Fibroblast of gingiva (primary cell): ENCODE measurements around the gene RPA3.

Source experiments
- DNase-seq: peaks from one replicate; pipeline ENCODE4 v3.0.0-alpha.2; 2011; ENCODE audit warnings: low read depth

Gene RPA3

DNA sequence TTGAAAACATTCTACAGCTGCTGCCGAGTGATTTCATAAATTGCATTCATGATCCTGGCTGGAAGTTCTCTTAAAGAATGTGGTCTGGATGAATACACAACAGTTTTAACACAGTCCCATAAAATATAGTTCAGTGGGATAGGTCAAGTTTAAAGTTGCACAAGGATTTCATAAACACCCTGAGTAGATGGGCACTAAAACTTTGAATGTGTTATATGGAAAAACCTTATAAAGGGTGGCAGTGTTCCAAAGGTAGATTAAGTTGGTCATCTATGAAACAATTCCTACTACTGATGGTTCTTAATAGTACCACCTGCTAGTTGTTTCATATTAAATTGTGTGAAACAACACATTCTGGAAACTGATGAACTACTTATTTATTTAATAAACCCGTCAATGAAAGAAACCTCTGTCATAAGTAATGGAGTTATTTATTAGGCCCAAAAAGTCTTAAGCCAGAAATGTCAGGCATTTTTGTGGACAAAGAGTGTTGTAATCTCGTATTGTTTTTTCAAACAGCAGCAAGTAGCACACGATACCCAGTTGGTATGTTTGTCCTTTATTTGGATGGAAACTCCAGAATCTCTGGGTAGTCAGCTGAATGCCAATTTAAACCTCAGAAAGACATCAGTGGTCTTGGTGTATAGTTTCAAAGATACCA, 14.3 kb upstream of the RPA3 start:
- DNase-seq = peak; percentile 85

DNA sequence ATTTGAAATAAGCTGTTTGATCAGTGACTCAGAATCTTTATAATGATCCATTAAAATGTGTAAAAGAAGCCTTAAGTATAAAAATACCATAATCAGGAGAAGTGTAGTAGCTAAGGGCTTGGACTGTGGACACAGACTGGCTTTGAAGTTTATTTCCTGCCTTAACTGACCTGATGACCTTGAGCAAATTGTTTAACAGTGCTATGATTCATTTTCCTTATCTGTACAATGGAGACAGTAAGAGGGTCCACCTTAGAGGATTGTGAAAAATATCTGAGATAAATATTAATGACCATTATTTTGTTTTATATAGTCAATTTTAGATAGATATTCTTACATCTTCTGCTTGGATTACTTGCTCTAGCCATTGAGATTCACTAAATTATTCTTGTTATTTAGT, 13.3 kb upstream of the RPA3 start:
- no peak for DNase-seq

DNA sequence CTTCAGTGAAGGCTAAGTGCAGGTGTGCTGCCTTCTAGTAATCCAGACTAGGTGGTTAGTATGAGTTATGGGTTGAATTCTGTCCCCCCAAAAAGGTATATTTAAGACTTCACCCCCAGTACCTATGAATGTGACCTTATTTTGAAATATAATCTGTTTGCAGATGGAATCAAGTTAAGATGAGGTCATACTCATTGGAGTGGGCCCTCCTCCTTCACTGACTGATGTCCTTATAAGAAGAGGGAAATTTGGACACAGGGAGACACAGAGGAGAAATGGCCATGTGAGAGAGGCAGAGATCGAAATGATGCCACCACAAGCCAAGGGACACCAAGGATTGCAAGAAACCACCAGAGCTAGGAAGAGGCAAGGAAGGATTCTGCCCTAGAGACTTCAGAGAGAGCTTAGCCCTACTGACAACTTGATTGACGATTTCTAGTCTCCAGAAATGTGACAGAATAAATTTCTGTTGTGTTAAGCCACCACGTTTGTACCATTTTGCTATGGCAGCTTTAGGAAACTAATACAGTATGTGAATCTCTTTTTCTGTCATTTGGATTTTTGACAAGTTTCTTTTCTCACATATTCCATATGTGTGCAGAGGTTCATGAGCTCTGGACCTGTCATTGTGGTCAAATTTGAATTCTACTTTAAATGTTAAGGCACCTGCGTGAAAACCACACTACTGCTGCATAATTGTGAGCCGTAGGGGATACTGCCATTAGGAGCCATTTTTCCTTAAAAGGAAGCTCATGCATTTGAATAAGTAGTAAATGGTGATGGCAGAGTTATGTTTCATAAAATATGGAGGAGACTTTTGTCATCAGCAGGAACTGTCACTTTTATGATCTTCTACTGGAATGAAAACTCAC, 2.6 kb upstream of the RPA3 start:
- no peak for DNase-seq

DNA sequence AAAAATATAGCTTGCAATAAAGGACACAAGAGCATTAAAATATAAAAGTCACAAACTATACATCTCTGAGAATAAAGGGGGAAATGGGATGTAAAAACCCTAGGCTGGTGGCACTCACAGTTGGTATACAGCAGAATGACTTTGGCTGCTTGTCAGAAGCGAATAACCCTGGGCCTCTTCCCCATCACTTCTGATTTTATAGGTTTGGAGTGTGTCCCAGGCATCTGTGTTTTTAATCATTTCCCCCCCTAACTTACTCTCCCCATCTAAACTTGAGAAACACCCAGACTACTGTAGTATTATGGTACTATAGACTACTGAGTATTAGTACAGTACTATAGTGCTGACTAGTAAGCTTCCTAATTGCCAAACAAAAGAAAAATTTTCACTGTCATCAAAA, 1.8 kb upstream of the RPA3 start:
- no peak for DNase-seq

DNA sequence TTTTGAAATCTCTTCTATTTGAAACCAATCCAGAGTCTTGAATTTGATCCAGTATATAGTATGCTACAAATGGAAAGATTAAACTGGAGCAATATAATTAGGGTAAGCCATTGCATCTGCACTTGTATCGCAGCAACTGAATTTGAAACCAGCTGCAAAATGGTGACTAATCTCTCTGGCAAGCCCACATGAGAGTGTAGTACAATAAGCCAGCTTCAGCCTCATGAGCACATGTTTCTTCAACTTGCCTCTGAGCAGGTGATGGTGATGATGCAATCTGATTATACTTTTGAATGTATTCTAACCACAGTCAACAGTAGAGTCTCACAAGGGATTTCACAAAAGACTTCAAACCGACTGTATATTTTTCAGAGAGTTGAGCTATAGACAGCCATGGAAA, 829 bp upstream of the RPA3 start:
- peak; percentile 96 for DNase-seq

DNA sequence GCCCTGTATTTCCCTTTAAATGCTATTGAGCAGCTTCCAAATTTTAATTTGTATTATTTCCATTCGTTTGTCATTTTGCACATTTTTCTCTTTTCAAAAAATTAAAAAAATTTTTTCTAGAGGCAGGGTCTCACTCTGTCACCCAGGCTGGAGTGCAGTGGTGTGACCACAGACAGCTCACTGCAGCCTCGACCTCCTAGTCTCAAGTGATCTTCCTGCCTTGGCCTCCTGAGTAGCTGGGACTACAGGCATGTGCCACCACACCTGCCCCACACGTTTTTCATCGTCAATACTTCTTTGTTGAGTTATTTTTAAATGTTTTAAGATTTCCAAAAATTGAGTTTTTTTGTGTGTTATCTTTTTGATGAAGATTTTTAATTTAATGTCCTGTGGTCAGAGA, 4.7 kb downstream of the RPA3 start:
- DNase-seq = no peak

DNA sequence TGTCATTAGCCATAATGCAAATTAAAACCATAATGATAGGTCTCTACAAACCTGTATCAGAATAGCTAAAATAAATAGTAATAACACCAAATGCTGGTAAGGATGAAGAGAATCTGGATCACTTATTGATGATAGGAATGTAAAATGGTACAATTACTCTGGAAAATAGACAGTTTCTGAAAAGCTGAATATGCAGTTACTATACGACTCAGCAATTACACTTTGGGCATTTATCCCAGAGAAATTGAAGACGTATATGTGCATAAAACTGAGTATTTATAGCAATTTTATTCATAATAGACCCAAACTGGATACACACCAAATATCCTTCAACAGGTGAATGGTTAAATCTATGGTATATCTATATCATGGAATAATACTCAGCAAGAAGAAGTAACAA, 7.9 kb downstream of the RPA3 start:
- DNase-seq = no peak

DNA sequence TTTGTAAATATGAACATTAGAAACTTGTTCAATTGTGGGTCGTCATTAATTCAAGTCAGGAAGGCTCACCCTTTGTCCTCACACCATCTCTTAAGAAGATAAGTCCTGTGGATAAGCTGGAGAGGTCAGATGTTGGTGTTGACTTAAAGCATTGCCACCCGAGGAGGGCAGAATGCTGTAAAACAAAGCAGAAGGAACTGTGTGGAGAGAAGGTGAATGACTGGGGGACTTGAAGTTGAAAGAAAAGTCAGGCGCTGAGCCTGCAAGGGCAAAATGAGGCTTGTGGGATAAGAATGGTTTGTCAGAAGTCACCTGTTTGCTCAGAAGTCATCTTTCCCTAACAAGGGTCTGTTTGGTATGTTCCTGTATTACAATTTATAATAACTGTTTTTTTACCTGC, 9.1 kb downstream of the RPA3 start:
- no peak for DNase-seq

DNA sequence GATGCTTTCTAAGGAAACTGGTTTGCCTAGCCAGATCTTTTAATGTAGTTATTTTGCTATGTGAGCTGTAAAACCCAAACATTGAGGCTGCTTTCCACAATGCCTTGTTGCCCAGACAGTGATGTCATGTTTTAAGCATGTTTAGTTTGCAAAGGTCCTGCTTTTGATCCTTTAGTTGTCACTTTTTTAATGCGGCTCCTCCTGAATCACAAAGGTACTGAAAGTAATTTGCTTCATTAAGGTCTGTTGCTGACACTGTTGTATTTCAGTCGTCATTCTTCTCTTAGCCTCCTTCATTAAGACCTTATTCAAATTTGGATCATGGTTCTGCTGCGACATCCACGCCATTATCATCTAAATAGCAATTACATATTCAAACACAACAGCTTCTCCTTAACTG, 10.6 kb downstream of the RPA3 start:
- no peak for DNase-seq

DNA sequence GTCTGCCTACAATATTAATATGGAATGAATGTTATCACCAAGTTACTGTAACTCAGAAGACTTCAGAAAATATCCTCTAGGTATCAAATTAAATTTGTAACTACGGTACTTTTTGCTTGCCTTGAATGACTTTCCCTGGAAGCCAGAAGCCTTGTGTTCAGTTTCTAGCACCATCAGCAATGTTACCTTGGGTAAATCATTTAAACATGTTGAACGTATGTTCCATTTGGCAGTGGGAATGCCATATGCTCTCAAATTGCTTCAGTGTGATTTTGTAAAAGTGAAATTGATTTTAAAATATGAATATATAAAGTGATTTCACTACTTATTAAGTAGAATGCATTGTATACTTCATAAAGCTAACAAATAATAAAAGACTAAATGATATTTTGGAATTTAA, 11.2 kb downstream of the RPA3 start:
- no peak for DNase-seq

DNA sequence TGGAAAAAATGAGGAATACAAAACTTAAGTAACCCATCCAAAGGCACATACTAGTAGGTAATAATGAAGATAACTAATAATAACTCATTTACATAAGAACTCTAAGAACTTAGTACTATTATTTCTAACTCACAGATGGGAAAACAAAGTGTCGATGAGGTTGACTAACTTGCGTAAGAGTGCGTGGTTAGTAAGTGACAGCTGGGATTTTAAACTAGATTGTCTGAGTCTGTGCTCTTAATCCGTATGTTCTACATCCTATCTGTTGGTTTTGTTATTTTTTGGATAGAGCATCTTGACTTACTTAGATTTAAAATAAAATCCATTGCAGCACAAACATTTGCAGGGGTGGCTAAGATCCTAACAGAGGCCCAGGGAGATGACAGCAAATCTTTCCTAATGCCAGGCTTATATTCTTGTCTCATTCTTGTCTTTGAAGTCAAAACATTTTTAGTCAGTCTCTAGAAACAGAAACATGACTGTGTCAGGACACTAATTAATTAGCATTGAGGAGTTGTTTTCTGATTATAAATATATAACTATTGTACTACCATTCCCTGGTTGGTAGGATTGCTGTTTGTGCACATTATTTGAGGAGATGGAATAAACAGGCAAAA, 11.7 kb downstream of the RPA3 start:
- DNase-seq = no peak

DNA sequence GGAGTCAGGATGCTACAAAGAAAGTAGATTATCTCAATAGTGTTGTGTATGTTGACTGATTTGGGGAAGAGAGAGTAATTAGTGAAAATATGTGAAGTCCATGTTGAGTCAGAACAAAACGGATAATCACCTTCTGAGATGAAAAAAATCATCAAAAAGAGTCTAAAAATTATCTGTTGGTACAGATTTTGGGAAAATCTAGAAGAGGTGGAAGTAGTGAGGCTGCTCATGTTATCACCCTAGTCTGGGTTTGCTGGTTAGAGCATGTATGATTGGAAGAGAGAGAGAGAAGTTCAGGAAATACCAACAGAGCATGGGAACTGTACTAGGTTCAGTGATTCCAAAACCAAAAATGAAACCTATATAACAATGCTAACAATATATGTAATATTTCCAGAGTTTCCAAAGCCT, 12.3 kb downstream of the RPA3 start:
- no peak for DNase-seq

DNA sequence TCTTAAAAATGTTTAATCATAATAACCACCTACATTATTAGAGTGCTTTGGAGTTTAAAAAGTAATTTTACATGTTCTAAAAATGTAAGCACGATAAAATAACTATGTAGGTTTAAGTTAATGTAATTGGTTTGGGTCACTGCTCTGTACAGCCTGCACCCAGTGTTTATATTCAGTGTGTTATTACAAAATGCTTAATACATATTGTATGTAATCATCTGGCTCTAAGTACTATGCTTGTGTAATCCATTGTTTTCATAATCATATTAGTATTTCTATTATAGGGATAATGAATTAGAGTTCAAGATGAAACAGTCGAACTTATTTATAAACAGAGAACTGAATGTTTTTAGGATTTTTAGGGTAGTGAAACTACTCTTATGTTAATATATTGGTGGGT, 13.1 kb downstream of the RPA3 start:
- DNase-seq = peak; percentile 39

DNA sequence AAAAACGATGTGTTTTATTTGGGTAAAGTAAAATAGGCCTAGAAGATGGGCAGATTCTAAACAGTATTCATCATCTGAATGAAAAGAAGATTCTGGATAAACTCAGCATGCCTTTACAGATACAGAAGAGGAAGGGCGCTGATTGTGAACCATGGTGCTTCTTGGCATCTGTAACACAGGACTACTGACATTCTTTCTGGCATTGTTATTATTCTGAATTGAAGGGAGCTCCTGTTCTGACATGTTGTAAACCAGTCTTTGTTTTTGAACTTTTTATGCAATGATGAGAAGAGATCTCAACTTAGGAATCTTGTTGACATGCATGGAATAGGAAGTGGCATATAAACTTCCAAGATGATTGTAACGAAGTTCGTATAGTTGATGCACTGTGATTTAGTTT, 13.5 kb downstream of the RPA3 start:
- no peak for DNase-seq

DNA sequence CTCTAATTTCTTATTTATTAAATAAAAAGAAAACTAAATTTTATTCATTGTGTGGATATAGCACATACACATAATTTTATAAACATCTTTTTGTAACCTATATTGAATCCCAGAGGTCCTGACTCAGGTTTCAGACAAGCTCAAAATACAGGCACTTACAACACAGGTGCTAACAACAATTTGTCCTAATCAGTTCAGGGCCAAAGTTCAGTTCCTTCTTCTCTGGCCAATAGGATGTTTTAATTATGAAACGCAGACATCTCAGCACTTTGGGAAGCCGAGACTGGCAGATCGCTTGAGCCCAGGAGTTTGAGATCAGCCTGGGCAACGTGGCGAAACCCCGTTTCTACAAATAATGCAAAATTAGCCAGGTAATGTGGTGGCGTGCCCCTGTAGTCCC, 15.0 kb downstream of the RPA3 start:
- no peak for DNase-seq

DNA sequence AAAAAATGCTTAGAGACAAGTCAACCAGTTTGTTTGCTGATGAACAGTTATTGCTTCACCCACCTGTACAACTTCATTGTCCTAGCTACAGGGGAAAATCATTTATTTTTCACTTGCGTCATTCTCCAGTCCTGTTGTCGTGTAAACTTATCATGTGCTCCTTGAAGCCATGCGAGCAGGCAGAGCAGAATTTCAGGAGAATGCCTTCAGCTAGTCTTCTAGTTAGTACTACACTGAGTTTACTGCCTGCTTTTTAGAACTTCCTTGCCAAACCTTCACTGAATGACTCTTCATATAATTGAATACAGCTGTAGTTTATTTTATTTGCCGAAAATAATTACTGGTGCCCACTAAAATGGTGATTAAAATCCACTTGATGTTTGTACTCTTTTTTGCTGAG, 15.6 kb downstream of the RPA3 start:
- peak; percentile 79 for DNase-seq

DNA sequence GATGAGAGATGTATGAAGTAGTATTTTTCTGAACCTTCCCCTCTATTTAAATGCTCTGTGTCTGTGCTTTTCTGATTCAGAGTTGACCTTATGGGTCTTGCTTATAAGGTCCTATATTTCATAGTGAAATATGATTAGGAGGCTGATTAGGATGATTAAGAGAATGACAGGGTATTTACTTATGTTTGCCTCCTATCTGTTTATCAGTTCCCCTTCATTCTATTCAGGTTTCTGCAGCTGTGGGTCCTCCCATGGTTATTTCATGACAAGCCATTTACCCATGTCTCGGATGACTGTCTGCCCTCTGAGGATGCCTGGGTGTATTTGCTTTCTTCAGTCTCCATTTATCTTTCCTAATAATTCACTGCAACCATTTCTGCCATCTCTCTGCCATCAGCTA, 16.9 kb downstream of the RPA3 start:
- DNase-seq = no peak

DNA sequence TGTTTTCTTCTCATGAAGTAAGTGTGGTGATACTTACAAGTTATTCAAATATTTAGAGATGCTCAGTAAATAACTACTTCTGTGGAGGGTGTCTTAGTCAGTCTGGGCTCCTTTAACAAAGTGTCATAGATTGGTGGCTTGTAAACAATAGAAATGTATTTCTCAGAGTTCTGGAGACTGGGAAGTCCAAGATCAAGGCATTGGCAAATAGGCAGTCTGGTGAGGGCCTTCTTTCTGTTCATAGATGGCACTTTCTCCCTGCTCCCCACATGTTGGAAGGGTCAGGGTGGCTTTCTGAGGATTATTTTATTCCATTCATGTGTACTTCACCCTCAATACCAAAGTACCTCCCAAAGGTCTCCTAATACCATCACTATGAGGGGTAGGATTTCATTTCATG, 18.4 kb downstream of the RPA3 start:
- DNase-seq = no peak

DNA sequence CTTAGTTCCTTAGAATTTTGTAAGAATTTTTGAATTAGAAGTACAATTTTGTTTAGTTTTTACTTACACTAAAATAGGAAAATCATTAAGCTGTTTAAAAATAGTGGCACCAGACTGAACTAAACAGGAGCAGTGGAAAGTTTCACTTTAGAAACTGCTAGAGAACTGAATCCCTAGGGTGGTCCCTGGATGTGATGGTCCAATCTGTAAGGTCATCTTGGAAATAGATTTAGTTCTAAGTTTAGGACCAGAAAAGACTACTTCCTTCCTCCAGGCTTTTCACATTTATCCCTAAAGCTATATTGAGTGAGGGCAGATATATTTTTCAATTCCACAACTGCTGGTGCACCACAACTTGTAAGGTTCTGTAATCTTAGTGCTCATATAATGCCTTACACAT, 19.0 kb downstream of the RPA3 start:
- DNase-seq = no peak

DNA sequence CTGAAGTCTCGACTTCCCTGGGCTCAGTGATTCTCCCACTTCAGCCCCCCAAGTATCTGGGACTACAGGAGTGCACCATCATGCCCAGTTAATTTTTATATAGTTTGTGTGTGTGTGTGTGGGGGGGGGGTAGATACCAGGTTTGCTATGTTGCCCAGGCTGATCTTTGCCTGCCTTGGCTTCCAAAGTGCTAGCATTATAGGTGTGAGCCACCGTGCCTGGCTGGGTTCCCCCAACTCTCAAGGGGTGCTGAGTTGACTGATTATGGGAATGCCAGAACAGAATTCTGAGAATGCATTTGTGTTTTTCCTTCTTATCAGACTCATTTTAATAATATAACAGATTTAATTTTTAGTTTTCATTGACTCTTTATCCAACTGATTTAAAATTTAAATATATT, 19.5 kb downstream of the RPA3 start:
- no peak for DNase-seq

DNA sequence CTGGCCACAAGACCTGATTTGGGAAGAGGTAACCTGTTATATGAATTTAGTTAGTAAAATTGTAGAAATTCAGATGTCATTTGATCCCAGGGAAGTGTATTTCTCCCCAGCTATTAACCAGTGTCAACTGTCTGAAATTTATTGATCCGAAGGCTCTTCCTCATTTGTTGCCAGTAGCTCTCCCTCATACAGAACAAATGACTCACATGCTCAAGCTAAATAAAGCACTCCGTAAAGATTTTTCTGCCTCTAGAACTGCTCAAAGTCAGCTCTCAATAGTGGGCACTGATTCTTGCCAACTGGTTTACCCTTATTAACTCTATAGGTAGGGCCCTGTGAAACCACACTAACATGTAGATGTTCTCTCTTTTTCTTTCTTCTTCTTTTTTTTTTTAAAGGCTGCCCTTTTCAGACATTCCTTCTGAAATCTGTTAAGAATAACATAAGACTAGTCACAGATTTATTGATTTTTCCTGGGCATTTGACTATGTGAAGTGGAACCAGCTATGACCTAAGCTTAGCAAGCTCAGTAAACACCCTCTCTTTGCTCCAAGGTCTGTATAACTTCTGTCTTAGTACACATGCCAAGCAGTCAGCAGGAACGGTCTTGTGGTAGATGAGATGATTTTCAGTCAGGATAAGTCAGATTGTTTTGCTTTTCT, 21.8 kb downstream of the RPA3 start:
- DNase-seq = peak; percentile 12

DNA sequence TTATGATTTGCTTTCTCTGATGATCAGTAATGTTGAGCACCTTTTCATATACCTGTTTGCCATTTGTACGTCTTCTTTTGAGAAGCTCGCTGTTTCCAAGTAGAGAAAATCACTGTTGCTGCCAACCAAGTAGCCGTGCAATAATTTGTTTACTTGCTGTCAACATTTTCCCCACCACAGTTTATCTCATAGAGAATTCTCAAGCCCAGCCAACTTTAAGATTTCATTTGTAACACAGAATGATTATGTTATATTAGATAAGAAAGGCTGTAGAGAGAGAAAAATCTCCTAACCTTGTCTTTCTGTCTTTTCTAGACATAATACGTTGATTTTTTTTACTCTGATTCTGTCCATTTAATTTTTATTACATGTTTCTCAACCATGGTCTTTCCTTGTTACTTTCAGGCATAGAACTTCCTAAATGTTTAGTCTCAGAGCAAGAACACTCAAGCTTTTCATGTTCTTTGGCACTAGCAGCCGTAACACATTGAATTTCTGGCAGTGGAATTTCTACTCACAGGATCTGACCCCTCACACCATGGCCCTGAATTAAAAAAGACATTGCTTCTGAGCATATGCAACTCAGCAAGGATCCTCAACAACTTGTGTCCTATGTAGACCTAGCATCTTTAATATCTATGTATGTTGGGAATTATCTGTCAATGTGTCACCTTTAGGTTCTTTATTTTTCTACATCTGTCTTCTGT, 23.1 kb downstream of the RPA3 start:
- DNase-seq = no peak
